ENCODE data around the gene FAXC. TPM values are rescaled to one million over a fixed set of nuclear protein-coding genes. Genes with fewer than 3 reads are reported as not detected.

Gene FAXC
- polyA plus RNA-seq, 1 of the 3 experiments (the other 2 are of a cell fraction), result 9.0 TPM

DNA sequence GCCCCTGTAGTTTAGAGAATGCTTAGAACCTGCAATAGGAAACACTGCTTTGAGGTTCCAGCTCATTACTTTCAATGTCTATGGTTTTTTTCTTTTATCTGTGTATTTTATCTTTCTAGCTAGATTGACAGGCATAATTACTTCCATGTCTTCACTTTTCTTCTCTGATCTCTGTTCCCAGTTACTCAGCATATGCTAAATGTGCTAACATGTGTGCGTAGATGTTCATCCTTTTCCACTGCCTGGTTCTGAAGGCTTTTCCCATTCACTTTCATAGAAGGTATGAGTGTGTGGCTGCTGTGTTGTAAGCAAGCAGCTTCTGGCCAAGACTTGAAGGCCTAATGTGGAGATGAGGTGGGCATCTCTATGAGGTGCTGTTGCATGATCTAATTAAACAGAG, 38.9 kb downstream of the FAXC start:
- H3K79me2 ChIP-seq (ENCODE audit: insufficient read depth), result no peaks in the 10 kb centered on the region
- CTCF ChIA-PET, result interaction anchor here (0.6 to 1.3 kb wide), 3 partner anchors 18 to 24 kb away, joined by 3 to 5 read pairs (median 3); no protein-coding TSS in a partner anchor

DNA sequence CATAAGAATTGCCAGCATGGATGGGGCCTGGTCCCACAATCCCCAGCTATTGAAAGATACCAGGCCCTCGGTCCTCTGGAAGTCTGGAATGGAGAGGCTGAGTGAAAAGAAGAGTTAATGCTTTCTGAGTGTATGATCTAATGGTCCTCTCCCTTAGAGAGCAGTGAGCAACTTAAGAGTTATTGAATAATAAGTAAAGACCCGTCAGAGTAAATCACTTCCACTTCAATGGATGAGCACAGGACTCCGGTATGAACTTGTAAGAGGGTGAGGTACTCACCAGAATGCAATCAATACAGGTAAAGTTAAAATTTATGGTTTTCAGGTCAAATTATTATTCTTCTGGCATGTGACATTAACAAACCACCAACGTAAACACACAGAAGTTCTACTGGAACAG, 39.9 kb downstream of the FAXC start:
- Histone ChIP-seq H3K79me2 (ENCODE audit: insufficient read depth) (no peaks in the 10 kb centered on the region), H3K4me2 (no peak overlapping the region), H3K9me3 (no peaks in the 10 kb centered on the region), H3K27ac (ENCODE audit: low read depth in 2 of 2, low read length in 1 of 2) (no peak overlapping the region), H3F3A (replicated peaks; ENCODE audit: insufficient read depth) (no peaks in the 10 kb centered on the region), H3K4me1 (ENCODE audit: control insufficient read depth in 1 of 2, insufficient read depth in 2 of 2, low read depth in 1 of 2, low read length in 1 of 2) (no peaks in the 10 kb centered on the region; a peak in 1 of 4 replicates), H2AFZ (ENCODE audit: low read depth) (no peak overlapping the region), H3K9ac (no peak overlapping the region), H3K9me2 (no peaks in the 10 kb centered on the region), H3K4me3 (ENCODE audit: low read depth in 2 of 2, low read length in 1 of 2) (no peak overlapping the region), H3K27me3 (ENCODE audit: insufficient read depth) (no peaks in the 10 kb centered on the region), H3K36me3 (replicated peaks in 1 of 2; ENCODE audit: control insufficient read depth in 1 of 2, insufficient read depth in 2 of 2, low read length in 1 of 2) (peaks cover 0 to 8% of the 10 kb centered on the region in 2 experiments), H4K20me1 (ENCODE audit: insufficient read depth) (no peaks in the 10 kb centered on the region)
- TF ChIP-seq ELF1 (IDR thresholded peaks at IDR 0.05), result no peak
- 93% methylated on average over 4 of the region's 4 CpGs for WGBS (ENCODE audit: low lambda C conversion rate)
- no peak for DNase-seq
- ChIA-PET CTCF (interaction anchor here (1.3 kb wide), 1 partner anchor 25 kb away, joined by 5 read pairs; no protein-coding TSS in a partner anchor), POLR2A (no interaction called here)

More for the DNA sequence above, 38.9 kb downstream of the FAXC start:
- POLR2A ChIA-PET, result no interaction called here
- Histone ChIP-seq H3K27me3 (ENCODE audit: insufficient read depth) (no peaks in the 10 kb centered on the region), H3K4me2 (no peak overlapping the region), H3K9ac (no peak overlapping the region), H3K4me3 (ENCODE audit: low read depth in 2 of 2, low read length in 1 of 2) (no peak overlapping the region), H4K20me1 (ENCODE audit: insufficient read depth) (no peaks in the 10 kb centered on the region), H3F3A (replicated peaks; ENCODE audit: insufficient read depth) (no peaks in the 10 kb centered on the region), H3K27ac (ENCODE audit: low read depth in 2 of 2, low read length in 1 of 2) (no peak overlapping the region), H2AFZ (ENCODE audit: low read depth) (no peak overlapping the region), H3K36me3 (replicated peaks in 1 of 2; ENCODE audit: control insufficient read depth in 1 of 2, insufficient read depth in 2 of 2, low read length in 1 of 2) (peaks cover 0 to 7% of the 10 kb centered on the region in 2 experiments), H3K9me2 (no peaks in the 10 kb centered on the region), H3K4me1 (ENCODE audit: control insufficient read depth in 1 of 2, insufficient read depth in 2 of 2, low read depth in 1 of 2, low read length in 1 of 2) (no peaks in the 10 kb centered on the region; a peak in 1 of 4 replicates), H3K9me3 (no peaks in the 10 kb centered on the region)
- no peak for DNase-seq
- 100% methylated on average over 1 of the region's 1 CpG for WGBS (ENCODE audit: low lambda C conversion rate)
- no peak for TF ChIP-seq RFX5 (IDR thresholded peaks at IDR 0.05; ENCODE audit: low read length)
- no peak for TF ChIP-seq FOXJ3 (CRISPR knock-in tag; IDR thresholded peaks at IDR 0.05)
- no peak for TF ChIP-seq EP300 (IDR thresholded peaks at IDR 0.05; ENCODE audit: borderline replicate concordance in 1 of 2, low read depth in 1 of 2, low read length in 1 of 2)
- TF ChIP-seq, protein P1, sequence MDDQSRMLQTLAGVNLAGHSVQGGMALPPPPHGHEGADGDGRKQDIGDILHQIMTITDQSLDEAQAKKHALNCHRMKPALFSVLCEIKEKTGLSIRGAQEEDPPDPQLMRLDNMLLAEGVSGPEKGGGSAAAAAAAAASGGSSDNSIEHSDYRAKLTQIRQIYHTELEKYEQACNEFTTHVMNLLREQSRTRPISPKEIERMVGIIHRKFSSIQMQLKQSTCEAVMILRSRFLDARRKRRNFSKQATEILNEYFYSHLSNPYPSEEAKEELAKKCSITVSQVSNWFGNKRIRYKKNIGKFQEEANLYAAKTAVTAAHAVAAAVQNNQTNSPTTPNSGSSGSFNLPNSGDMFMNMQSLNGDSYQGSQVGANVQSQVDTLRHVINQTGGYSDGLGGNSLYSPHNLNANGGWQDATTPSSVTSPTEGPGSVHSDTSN (IDR thresholded peaks at IDR 0.05), result no peak

DNA sequence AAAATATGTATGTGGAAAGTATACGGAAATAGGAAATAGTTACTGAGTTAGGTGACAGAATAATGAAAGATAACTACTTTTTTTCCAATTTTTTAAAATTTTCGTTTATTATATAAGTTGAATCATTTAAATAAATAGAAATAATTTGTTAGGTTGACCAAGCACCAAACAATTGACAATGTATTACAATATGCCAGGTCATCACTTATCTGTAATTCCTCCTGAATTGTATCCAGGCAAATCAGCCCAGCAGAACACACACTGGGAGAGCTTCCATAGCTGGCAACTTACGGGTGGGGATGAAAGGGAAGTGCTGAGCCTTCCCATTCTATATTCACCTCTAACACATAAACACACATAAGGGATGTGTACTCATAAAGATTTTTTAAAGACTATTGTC, 40.7 kb downstream of the FAXC start:
- Histone ChIP-seq H3K9me2 (no peaks in the 10 kb centered on the region), H3K79me2 (ENCODE audit: insufficient read depth) (no peaks in the 10 kb centered on the region), H4K20me1 (ENCODE audit: insufficient read depth) (no peaks in the 10 kb centered on the region), H3K27me3 (ENCODE audit: insufficient read depth) (no peaks in the 10 kb centered on the region), H2AFZ (ENCODE audit: low read depth) (no peak overlapping the region), H3K9me3 (no peaks in the 10 kb centered on the region), H3K36me3 (replicated peaks in 1 of 2; ENCODE audit: control insufficient read depth in 1 of 2, insufficient read depth in 2 of 2, low read length in 1 of 2) (peaks cover 0 to 10% of the 10 kb centered on the region in 2 experiments), H3K4me3 (ENCODE audit: low read depth in 2 of 2, low read length in 1 of 2) (no peak overlapping the region), H3K4me2 (no peak overlapping the region), H3F3A (replicated peaks; ENCODE audit: insufficient read depth) (no peaks in the 10 kb centered on the region), H3K4me1 (ENCODE audit: control insufficient read depth in 1 of 2, insufficient read depth in 2 of 2, low read depth in 1 of 2, low read length in 1 of 2) (no peaks in the 10 kb centered on the region; a peak in 1 of 4 replicates), H3K27ac (ENCODE audit: low read depth in 2 of 2, low read length in 1 of 2) (no peak overlapping the region), H3K9ac (no peak overlapping the region)
- CTCF ChIA-PET, result no interaction called here
- 89% methylated on average over 3 of the region's 3 CpGs for WGBS (ENCODE audit: low lambda C conversion rate)
- DNase-seq, result no peak
- POLR2A ChIA-PET, result no interaction called here
- TF ChIP-seq YY1 (IDR thresholded peaks at IDR 0.05; ENCODE audit: low read depth) (no peak), SMC3 (IDR thresholded peaks at IDR 0.05; ENCODE audit: low read depth, low read length) (no peak), FOXJ3 (CRISPR knock-in tag; IDR thresholded peaks at IDR 0.05) (no peak), SIN3A (IDR thresholded peaks at IDR 0.05; ENCODE audit: borderline replicate concordance, low read depth, low read length) (no peak), EP300 (IDR thresholded peaks at IDR 0.05; ENCODE audit: borderline replicate concordance in 1 of 2, low read depth in 1 of 2, low read length in 1 of 2) (no peak), RCOR1 (IDR thresholded peaks at IDR 0.05; ENCODE audit: low read length) (no peak), GATA2 (CRISPR knock-in tag; IDR thresholded peaks at IDR 0.05) (no peak), JUND (IDR thresholded peaks at IDR 0.05) (no peak), NFIC (IDR thresholded peaks at IDR 0.05; ENCODE audit: borderline replicate concordance) (no peak), EZH2phosphoT487 (IDR thresholded peaks at IDR 0.05; ENCODE audit: borderline replicate concordance, low read depth) (no peak)
- TF ChIP-seq, protein P2, sequence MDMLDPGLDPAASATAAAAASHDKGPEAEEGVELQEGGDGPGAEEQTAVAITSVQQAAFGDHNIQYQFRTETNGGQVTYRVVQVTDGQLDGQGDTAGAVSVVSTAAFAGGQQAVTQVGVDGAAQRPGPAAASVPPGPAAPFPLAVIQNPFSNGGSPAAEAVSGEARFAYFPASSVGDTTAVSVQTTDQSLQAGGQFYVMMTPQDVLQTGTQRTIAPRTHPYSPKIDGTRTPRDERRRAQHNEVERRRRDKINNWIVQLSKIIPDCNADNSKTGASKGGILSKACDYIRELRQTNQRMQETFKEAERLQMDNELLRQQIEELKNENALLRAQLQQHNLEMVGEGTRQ (IDR thresholded peaks at IDR 0.05; ENCODE audit: borderline replicate concordance, low read depth, low read length), result no peak
- TF ChIP-seq, protein P3, sequence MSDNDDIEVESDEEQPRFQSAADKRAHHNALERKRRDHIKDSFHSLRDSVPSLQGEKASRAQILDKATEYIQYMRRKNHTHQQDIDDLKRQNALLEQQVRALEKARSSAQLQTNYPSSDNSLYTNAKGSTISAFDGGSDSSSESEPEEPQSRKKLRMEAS (IDR thresholded peaks at IDR 0.05; ENCODE audit: low read depth), result no peak
- TF ChIP-seq, protein P4, sequence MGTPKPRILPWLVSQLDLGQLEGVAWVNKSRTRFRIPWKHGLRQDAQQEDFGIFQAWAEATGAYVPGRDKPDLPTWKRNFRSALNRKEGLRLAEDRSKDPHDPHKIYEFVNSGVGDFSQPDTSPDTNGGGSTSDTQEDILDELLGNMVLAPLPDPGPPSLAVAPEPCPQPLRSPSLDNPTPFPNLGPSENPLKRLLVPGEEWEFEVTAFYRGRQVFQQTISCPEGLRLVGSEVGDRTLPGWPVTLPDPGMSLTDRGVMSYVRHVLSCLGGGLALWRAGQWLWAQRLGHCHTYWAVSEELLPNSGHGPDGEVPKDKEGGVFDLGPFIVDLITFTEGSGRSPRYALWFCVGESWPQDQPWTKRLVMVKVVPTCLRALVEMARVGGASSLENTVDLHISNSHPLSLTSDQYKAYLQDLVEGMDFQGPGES (IDR thresholded peaks at IDR 0.05; ENCODE audit: low read depth, low read length), result no peak

All from SK-N-SH (cell line).